ENCODE results near the gene MNDA. TPM values are rescaled to one million over a fixed set of nuclear protein-coding genes. Genes with fewer than 3 reads are reported as not detected.
A peak's percentile ranks its signal among the peaks of the same experiment; 100 is the strongest.

Gene MNDA
- not detected for total RNA-seq

- CTCF ChIA-PET: no interaction called here
- no peak within 1 kb of the TSS for H3K4me3 Mint-ChIP-seq
Measured at GRCh38 chr1:158830904-158831507, at the start of gene MNDA. TSS of gene MNDA (plus strand) at chr1:158831351. CDS start at chr1:158842154, 10,803 bp downstream.

DNA sequence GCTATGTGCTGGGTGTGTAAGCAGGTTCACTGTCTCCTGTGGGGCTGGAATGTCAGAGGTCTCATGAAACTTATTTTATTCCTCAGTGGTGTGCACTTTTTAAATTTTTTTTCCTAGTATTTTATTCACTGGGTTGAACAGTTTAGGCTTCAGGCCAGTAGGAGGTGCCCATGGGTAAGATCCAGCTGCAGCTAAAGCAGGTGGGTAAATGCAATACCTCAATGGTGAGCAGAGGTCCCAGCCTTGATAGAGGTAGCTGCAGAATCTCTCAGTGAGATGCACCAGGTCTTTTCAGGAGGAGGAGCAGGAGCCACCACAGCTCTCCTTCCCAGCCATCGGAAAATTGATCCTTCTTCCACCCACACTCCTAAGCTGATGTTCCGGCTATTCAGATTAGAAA lies 37.5 kb upstream of the MNDA start:
- Mint-ChIP-seq H3K36me3 (ENCODE audit: low read depth) (no peaks in the 10 kb centered on the region), H3K4me3 (no peak overlapping the region), H3K9me3 (no peaks in the 10 kb centered on the region), H3K4me1 (ENCODE audit: low read depth) (no peaks in the 10 kb centered on the region), H3K27ac (no peak overlapping the region), H3K27me3 (ENCODE audit: low read depth) (peaks cover 2% of the 10 kb centered on the region)
- CTCF ChIA-PET: interaction anchor here (1.4 to 1.7 kb wide), 3 partner anchors 182 to 278 kb away, joined by 3 to 9 read pairs (median 5); no protein-coding TSS in a partner anchor
- intact Hi-C loops (cut with micrococcal nuclease): loop anchor here (1.0 to 2.0 kb wide), 2 partner anchors 205 to 279 kb away; no protein-coding TSS in a partner anchor
- peak; percentile 47 for DNase-seq

More at GRCh38 chr1:158830904-158831507, at the start of gene MNDA:
- Mint-ChIP-seq H3K36me3 (ENCODE audit: low read depth) (peaks cover 2% of the 10 kb centered on the region), H3K4me1 (ENCODE audit: low read depth) (peaks cover 14% of the 10 kb centered on the region), H3K9me3 (peaks cover 11% of the 10 kb centered on the region), H3K27me3 (ENCODE audit: low read depth) (no peaks in the 10 kb centered on the region), H3K27ac (no peak within 1 kb of the TSS)
- intact Hi-C loops (cut with micrococcal nuclease): no loop called here
- no peak for DNase-seq

- Mint-ChIP-seq H3K4me3 (no peak overlapping the region), H3K4me1 (ENCODE audit: low read depth) (no peaks in the 10 kb centered on the region), H3K27ac (no peak overlapping the region), H3K36me3 (ENCODE audit: low read depth) (no peaks in the 10 kb centered on the region), H3K9me3 (no peaks in the 10 kb centered on the region), H3K27me3 (ENCODE audit: low read depth) (peaks cover 4% of the 10 kb centered on the region)
- intact Hi-C loops (cut with micrococcal nuclease): no loop called here
- DNase-seq: no peak
- CTCF ChIA-PET: interaction anchor here (0.6 to 3.3 kb wide), 6 partner anchors 9 to 277 kb away, joined by 3 to 9 read pairs (median 5); no protein-coding TSS in a partner anchor
Measured at GRCh38 chr1:158794247-158794646, 36.9 kb upstream of the MNDA start.

- intact Hi-C loops (cut with micrococcal nuclease): no loop called here
- DNase-seq: no peak
- no peak overlapping the region for H3K4me3 Mint-ChIP-seq
- H3K27ac Mint-ChIP-seq: no peak overlapping the region
- H3K27me3 Mint-ChIP-seq (ENCODE audit: low read depth): peaks cover 16% of the 10 kb centered on the region
- no peaks in the 10 kb centered on the region for H3K9me3 Mint-ChIP-seq
- CTCF ChIA-PET: no interaction called here
- H3K4me1 Mint-ChIP-seq (ENCODE audit: low read depth): peaks cover 4% of the 10 kb centered on the region
- H3K36me3 Mint-ChIP-seq (ENCODE audit: low read depth): no peaks in the 10 kb centered on the region
Measured at GRCh38 chr1:158798531-158798930, 32.6 kb upstream of the MNDA start.

- H3K4me3 Mint-ChIP-seq: no peak overlapping the region
- H3K27ac Mint-ChIP-seq: no peak overlapping the region
- peaks cover 22% of the 10 kb centered on the region for H3K27me3 Mint-ChIP-seq (ENCODE audit: low read depth)
- H3K4me1 Mint-ChIP-seq (ENCODE audit: low read depth): peaks cover 4% of the 10 kb centered on the region
- no peak for DNase-seq
- intact Hi-C loops (cut with micrococcal nuclease): no loop called here
- CTCF ChIA-PET: no interaction called here
- no peaks in the 10 kb centered on the region for H3K36me3 Mint-ChIP-seq (ENCODE audit: low read depth)
- H3K9me3 Mint-ChIP-seq: no peaks in the 10 kb centered on the region
Measured at GRCh38 chr1:158799689-158800088, 31.5 kb upstream of the MNDA start.

GRCh38 chr1:158800526-158800925 lies 30.6 kb upstream of the MNDA start:
- no peaks in the 10 kb centered on the region for H3K9me3 Mint-ChIP-seq
- DNase-seq: no peak
- no peak overlapping the region for H3K27ac Mint-ChIP-seq
- intact Hi-C loops (cut with micrococcal nuclease): no loop called here
- peaks cover 4% of the 10 kb centered on the region for H3K4me1 Mint-ChIP-seq (ENCODE audit: low read depth)
- no peak overlapping the region for H3K4me3 Mint-ChIP-seq
- CTCF ChIA-PET: no interaction called here
- H3K27me3 Mint-ChIP-seq (ENCODE audit: low read depth): peaks cover 22% of the 10 kb centered on the region
- H3K36me3 Mint-ChIP-seq (ENCODE audit: low read depth): no peaks in the 10 kb centered on the region

DNA sequence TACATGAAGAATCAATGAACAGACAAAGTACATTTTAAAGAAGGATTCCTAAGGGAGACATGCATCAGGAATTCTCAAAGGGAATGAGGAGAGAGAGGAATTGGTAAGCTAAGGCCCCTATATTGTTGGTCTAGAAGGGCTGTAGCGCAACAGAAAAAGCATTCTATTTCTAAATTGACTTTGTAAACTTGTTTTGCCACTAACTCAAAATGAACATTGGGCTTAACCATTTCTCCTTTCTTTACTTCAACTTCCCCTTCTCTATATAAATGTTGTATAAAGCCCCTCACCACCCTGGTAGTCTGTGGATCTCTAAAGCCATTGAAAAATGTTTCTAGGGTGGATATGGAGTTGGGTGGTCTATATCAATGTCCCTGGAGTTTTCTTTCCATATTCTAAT lies 29.8 kb upstream of the MNDA start:
- Mint-ChIP-seq H3K36me3 (ENCODE audit: low read depth) (no peaks in the 10 kb centered on the region), H3K27me3 (ENCODE audit: low read depth) (peaks cover 22% of the 10 kb centered on the region), H3K27ac (no peak overlapping the region), H3K9me3 (no peaks in the 10 kb centered on the region), H3K4me3 (no peak overlapping the region), H3K4me1 (ENCODE audit: low read depth) (peaks cover 4% of the 10 kb centered on the region)
- CTCF ChIA-PET: no interaction called here
- DNase-seq: no peak
- intact Hi-C loops (cut with micrococcal nuclease): no loop called here

- Mint-ChIP-seq H3K36me3 (ENCODE audit: low read depth) (no peaks in the 10 kb centered on the region), H3K4me1 (ENCODE audit: low read depth) (peaks cover 4% of the 10 kb centered on the region), H3K27me3 (ENCODE audit: low read depth) (peaks cover 22% of the 10 kb centered on the region), H3K9me3 (no peaks in the 10 kb centered on the region), H3K27ac (no peak overlapping the region), H3K4me3 (no peak overlapping the region)
- intact Hi-C loops (cut with micrococcal nuclease): no loop called here
- DNase-seq: no peak
- CTCF ChIA-PET: interaction anchor here (1.6 kb wide), 1 partner anchor 9 kb away, joined by 4 read pairs; no protein-coding TSS in a partner anchor
Measured at GRCh38 chr1:158803678-158804077, 27.5 kb upstream of the MNDA start.

DNA sequence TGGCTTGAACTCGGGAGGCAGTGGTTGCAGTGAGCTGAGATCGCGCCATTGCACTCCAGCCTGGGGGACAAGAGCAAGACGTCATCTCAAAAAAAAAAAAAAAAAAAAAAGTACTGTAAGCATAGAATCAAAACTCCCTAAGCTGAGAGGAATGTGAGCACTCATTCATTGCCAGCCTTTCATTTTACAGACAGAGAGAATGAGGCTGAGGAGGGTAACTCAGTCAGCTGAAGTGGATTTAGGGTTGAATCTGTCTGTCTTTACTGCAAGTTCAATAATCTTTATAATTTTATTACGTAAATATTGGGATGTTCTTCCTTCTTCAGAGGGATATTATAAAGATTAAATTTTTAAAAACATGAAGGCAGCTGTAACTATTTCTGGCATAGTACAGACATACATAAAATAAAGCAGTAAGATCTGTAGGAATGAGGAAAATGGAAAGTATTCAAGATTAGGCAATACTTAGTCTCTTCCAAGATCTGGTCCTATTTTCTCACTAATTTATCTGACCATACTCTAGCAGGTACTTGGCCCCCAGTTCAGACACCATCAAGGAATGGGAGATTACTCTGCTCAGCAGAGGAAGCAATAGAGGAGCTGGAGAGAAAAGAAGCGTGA lies 24.1 kb upstream of the MNDA start:
- peaks cover 15% of the 10 kb centered on the region for H3K27me3 Mint-ChIP-seq (ENCODE audit: low read depth)

GRCh38 chr1:158809256-158809655 lies 21.9 kb upstream of the MNDA start:
- DNase-seq: no peak
- no peak overlapping the region for H3K27ac Mint-ChIP-seq
- peaks cover 2% of the 10 kb centered on the region for H3K27me3 Mint-ChIP-seq (ENCODE audit: low read depth)
- no peaks in the 10 kb centered on the region for H3K36me3 Mint-ChIP-seq (ENCODE audit: low read depth)
- no peak overlapping the region for H3K4me3 Mint-ChIP-seq
- no peaks in the 10 kb centered on the region for H3K4me1 Mint-ChIP-seq (ENCODE audit: low read depth)
- CTCF ChIA-PET: no interaction called here
- intact Hi-C loops (cut with micrococcal nuclease): no loop called here
- H3K9me3 Mint-ChIP-seq: no peaks in the 10 kb centered on the region

More for the DNA sequence above, 24.1 kb upstream of the MNDA start:
- DNase-seq: no peak
- Mint-ChIP-seq H3K4me1 (ENCODE audit: low read depth) (no peaks in the 10 kb centered on the region), H3K27ac (no peak overlapping the region), H3K4me3 (no peak overlapping the region), H3K9me3 (no peaks in the 10 kb centered on the region), H3K36me3 (ENCODE audit: low read depth) (no peaks in the 10 kb centered on the region)
- intact Hi-C loops (cut with micrococcal nuclease): no loop called here
- CTCF ChIA-PET: no interaction called here

GRCh38 chr1:158809862-158810261 lies 21.3 kb upstream of the MNDA start:
- Mint-ChIP-seq H3K27ac (no peak overlapping the region), H3K9me3 (no peaks in the 10 kb centered on the region), H3K27me3 (ENCODE audit: low read depth) (peaks cover 2% of the 10 kb centered on the region), H3K4me1 (ENCODE audit: low read depth) (no peaks in the 10 kb centered on the region), H3K4me3 (no peak overlapping the region), H3K36me3 (ENCODE audit: low read depth) (no peaks in the 10 kb centered on the region)
- DNase-seq: no peak
- CTCF ChIA-PET: no interaction called here
- intact Hi-C loops (cut with micrococcal nuclease): no loop called here

- CTCF ChIA-PET: no interaction called here
- Mint-ChIP-seq H3K4me3 (no peak overlapping the region), H3K9me3 (no peaks in the 10 kb centered on the region), H3K27me3 (ENCODE audit: low read depth) (peaks cover 2% of the 10 kb centered on the region), H3K27ac (no peak overlapping the region), H3K36me3 (ENCODE audit: low read depth) (no peaks in the 10 kb centered on the region), H3K4me1 (ENCODE audit: low read depth) (no peaks in the 10 kb centered on the region)
- DNase-seq: no peak
- intact Hi-C loops (cut with micrococcal nuclease): no loop called here
Measured at GRCh38 chr1:158810311-158810710, 20.8 kb upstream of the MNDA start.

GRCh38 chr1:158812336-158812735 lies 18.8 kb upstream of the MNDA start:
- Mint-ChIP-seq H3K4me3 (no peak overlapping the region), H3K27ac (no peak overlapping the region), H3K36me3 (ENCODE audit: low read depth) (no peaks in the 10 kb centered on the region), H3K9me3 (no peaks in the 10 kb centered on the region), H3K27me3 (ENCODE audit: low read depth) (peaks cover 2% of the 10 kb centered on the region), H3K4me1 (ENCODE audit: low read depth) (no peaks in the 10 kb centered on the region)
- DNase-seq: no peak
- intact Hi-C loops (cut with micrococcal nuclease): no loop called here
- CTCF ChIA-PET: no interaction called here

All from activated naive CD4-positive, alpha-beta T cell treated with anti-CD3 and anti-CD28 coated beads for 36 hours (primary cell).